Measurements from ENCODE around the gene GINS2.

Gene GINS2

DNA sequence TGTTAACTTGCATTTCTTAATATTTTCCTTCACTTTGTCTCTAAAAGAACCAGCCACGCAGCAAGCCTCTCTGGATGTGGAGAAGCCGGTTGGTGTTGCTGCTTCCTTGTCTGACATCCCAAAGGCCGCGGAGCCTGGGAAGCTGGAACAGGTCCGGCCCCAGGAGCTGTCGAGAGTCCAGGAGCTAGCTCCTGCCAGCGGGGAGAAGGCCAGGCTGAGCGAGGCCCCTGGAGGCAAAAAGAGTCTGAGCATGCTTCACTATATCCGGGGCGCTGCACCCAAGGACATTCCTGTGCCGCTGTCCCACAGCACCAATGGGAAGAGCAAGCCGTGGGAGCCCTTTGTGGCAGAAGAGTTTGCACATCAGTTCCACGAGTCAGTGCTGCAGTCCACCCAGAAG, 22.8 kb downstream of the GINS2 start:
- Histone ChIP-seq H3K9me3 (ENCODE audit: control insufficient read depth, low read length) (no peaks in the 10 kb centered on the region), H3K79me1 (replicated peaks; ENCODE audit: low read length, poor library complexity, severe bottlenecking) (peaks cover 10% of the 10 kb centered on the region), H4K8ac (ENCODE audit: low read length) (no peak overlapping the region), H2AK5ac (ENCODE audit: low read length, severe bottlenecking) (no peak overlapping the region), H3K27ac (ENCODE audit: low read length, poor library complexity, severe bottlenecking) (no peak overlapping the region), H3K36me3 (ENCODE audit: control insufficient read depth in 1 of 2, insufficient read depth in 2 of 2, low read depth in 1 of 2, low read length in 2 of 2) (peaks cover 85 to 97% of the 10 kb centered on the region in 2 experiments), H2AFZ (ENCODE audit: low read depth, low read length) (no peak overlapping the region), H3K4me2 (ENCODE audit: low read length, poor library complexity, severe bottlenecking) (no peak overlapping the region), H4K91ac (ENCODE audit: low read length) (no peak overlapping the region), H3K18ac (ENCODE audit: low read depth in 1 of 2, low read length in 2 of 2) (no peak overlapping the region), H3K14ac (ENCODE audit: low read length in 2 of 2) (no peak overlapping the region), H2BK5ac (ENCODE audit: low read depth, low read length, poor library complexity, severe bottlenecking) (no peak overlapping the region), H3K4me1 (ENCODE audit: control insufficient read depth, insufficient read depth, low read depth, low read length) (peaks cover 4% of the 10 kb centered on the region), H2BK120ac (ENCODE audit: low read depth, low read length) (no peak overlapping the region), H2BK12ac (ENCODE audit: low read length in 2 of 2) (no peak overlapping the region), H3K23ac (ENCODE audit: low read length in 2 of 2) (no peak overlapping the region), H2BK15ac (ENCODE audit: low read depth, poor library complexity, severe bottlenecking) (no peak overlapping the region), H3K9ac (ENCODE audit: low read length) (no peak overlapping the region), H3K4me3 (ENCODE audit: insufficient read depth in 1 of 2, low read depth in 1 of 2, low read length in 2 of 2) (no peak overlapping the region), H3K4ac (ENCODE audit: low read depth in 1 of 2, low read length in 2 of 2) (no peak overlapping the region), H3K27me3 (ENCODE audit: control insufficient read depth in 1 of 2, insufficient read depth in 1 of 2, low read length in 2 of 2) (no peaks in the 10 kb centered on the region)
- no peak for DNase-seq
- WGBS: 96% methylated on average over 13 of the region's 13 CpGs

DNA sequence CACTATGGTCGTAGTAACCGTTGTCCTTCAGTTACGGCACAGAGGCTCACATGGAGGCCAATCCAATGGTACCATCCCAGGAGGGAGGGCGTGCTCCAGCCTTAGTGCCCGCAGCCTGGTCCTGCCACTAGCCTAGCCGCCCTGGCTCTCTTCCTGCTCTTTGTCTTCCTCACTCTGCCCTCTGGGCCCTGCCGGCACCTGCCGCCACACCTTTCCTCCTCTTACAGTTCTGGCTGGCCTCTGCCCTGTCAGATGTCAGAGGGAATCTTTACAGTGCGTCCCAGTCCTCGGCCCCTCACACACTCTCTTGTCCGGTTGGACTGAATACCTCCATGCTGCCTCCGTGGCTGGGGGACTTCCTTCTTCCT, 23.4 kb downstream of the GINS2 start:
- H3K4me3 ChIP-seq (ENCODE audit: insufficient read depth in 1 of 2, low read depth in 1 of 2, low read length in 2 of 2): no peak overlapping the region
- peaks cover 4% of the 10 kb centered on the region for H3K4me1 ChIP-seq (ENCODE audit: control insufficient read depth, insufficient read depth, low read depth, low read length)
- no peak overlapping the region for H4K91ac ChIP-seq (ENCODE audit: low read length)
- H3K4me2 ChIP-seq (ENCODE audit: low read length, poor library complexity, severe bottlenecking): no peak overlapping the region
- H2BK12ac ChIP-seq (ENCODE audit: low read length in 2 of 2): no peak overlapping the region
- H4K8ac ChIP-seq (ENCODE audit: low read length): no peak overlapping the region
- DNase-seq: no peak
- no peak overlapping the region for H3K27ac ChIP-seq (ENCODE audit: low read length, poor library complexity, severe bottlenecking)
- no peak overlapping the region for H3K18ac ChIP-seq (ENCODE audit: low read depth in 1 of 2, low read length in 2 of 2)
- no peak overlapping the region for H2AFZ ChIP-seq (ENCODE audit: low read depth, low read length)
- no peak overlapping the region for H2BK15ac ChIP-seq (ENCODE audit: low read depth, poor library complexity, severe bottlenecking)
- H3K9ac ChIP-seq (ENCODE audit: low read length): no peak overlapping the region
- peaks cover 83 to 91% of the 10 kb centered on the region in 2 experiments for H3K36me3 ChIP-seq (ENCODE audit: control insufficient read depth in 1 of 2, insufficient read depth in 2 of 2, low read depth in 1 of 2, low read length in 2 of 2)
- H2BK120ac ChIP-seq (ENCODE audit: low read depth, low read length): no peak overlapping the region
- 92% methylated on average over 12 of the region's 12 CpGs for WGBS
- no peak overlapping the region for H3K14ac ChIP-seq (ENCODE audit: low read length in 2 of 2)
- H2BK5ac ChIP-seq (ENCODE audit: low read depth, low read length, poor library complexity, severe bottlenecking): no peak overlapping the region
- no peaks in the 10 kb centered on the region for H3K9me3 ChIP-seq (ENCODE audit: control insufficient read depth, low read length)
- no peaks in the 10 kb centered on the region for H3K27me3 ChIP-seq (ENCODE audit: control insufficient read depth in 1 of 2, insufficient read depth in 1 of 2, low read length in 2 of 2)
- H3K23ac ChIP-seq (ENCODE audit: low read length in 2 of 2): no peak overlapping the region
- peaks cover 7% of the 10 kb centered on the region for H3K79me1 ChIP-seq (replicated peaks; ENCODE audit: low read length, poor library complexity, severe bottlenecking)
- no peak overlapping the region for H2AK5ac ChIP-seq (ENCODE audit: low read length, severe bottlenecking)
- H3K4ac ChIP-seq (ENCODE audit: low read depth in 1 of 2, low read length in 2 of 2): no peak overlapping the region

DNA sequence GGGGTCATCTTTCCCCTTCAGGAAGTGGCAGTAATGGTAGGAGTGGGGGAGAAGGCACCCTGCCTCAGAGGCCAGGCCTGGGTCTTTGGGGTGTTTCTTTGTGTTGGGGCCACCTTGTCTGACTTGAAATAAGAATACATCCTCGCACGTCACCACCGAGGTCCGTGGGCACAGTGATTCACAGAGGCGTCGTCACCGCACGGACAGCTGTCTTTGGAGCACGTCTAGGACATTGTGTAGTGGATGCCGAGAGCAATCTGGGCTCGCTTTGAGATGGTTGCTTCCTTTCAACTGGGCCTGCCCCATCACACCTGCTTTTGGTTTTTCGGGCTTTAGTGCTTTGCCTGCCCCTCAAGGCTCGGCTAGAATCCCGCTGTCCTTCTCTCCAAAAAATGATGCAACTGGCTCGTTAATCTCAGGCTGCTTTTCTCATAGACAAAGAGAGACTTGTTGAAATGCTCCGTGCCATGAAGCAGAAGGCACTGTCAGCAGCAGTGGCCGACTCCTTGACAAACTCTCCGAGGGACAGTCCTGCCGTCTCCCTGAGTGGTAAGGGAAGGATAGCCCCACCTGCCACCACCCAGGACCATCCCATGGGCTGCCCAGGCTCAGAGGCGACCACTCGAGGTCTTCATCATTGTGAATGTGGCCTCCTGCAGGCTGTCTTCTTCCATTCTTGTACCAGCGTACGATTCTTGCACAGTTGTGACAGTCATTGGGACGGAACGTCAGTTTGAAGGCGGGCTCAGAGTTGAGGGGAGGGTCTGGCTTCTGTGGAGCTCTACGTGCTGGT, 24.0 kb downstream of the GINS2 start:
- no peak overlapping the region for H3K4ac ChIP-seq (ENCODE audit: low read depth in 1 of 2, low read length in 2 of 2)
- no peak overlapping the region for H3K23ac ChIP-seq (ENCODE audit: low read length in 2 of 2)
- no peaks in the 10 kb centered on the region for H3K9me3 ChIP-seq (ENCODE audit: control insufficient read depth, low read length)
- no peak overlapping the region for H2AK5ac ChIP-seq (ENCODE audit: low read length, severe bottlenecking)
- DNase-seq: no peak
- no peak overlapping the region for H3K4me2 ChIP-seq (ENCODE audit: low read length, poor library complexity, severe bottlenecking)
- H4K91ac ChIP-seq (ENCODE audit: low read length): no peak overlapping the region
- H3K14ac ChIP-seq (ENCODE audit: low read length in 2 of 2): no peak overlapping the region
- no peak overlapping the region for H2BK12ac ChIP-seq (ENCODE audit: low read length in 2 of 2)
- H3K9ac ChIP-seq (ENCODE audit: low read length): no peak overlapping the region
- peaks cover 88% of the 10 kb centered on the region in 2 experiments for H3K36me3 ChIP-seq (ENCODE audit: control insufficient read depth in 1 of 2, insufficient read depth in 2 of 2, low read depth in 1 of 2, low read length in 2 of 2)
- H2AFZ ChIP-seq (ENCODE audit: low read depth, low read length): no peak overlapping the region
- H3K18ac ChIP-seq (ENCODE audit: low read depth in 1 of 2, low read length in 2 of 2): no peak overlapping the region
- H4K8ac ChIP-seq (ENCODE audit: low read length): no peak overlapping the region
- H3K4me1 ChIP-seq (ENCODE audit: control insufficient read depth, insufficient read depth, low read depth, low read length): peaks cover 4% of the 10 kb centered on the region
- peaks cover 9% of the 10 kb centered on the region for H3K79me1 ChIP-seq (replicated peaks; ENCODE audit: low read length, poor library complexity, severe bottlenecking)
- no peak overlapping the region for H2BK120ac ChIP-seq (ENCODE audit: low read depth, low read length)
- no peak overlapping the region for H2BK15ac ChIP-seq (ENCODE audit: low read depth, poor library complexity, severe bottlenecking)
- H3K27me3 ChIP-seq (ENCODE audit: control insufficient read depth in 1 of 2, insufficient read depth in 1 of 2, low read length in 2 of 2): no peaks in the 10 kb centered on the region
- WGBS: 98% methylated on average over 27 of the region's 27 CpGs
- H2BK5ac ChIP-seq (ENCODE audit: low read depth, low read length, poor library complexity, severe bottlenecking): no peak overlapping the region
- no peak overlapping the region for H3K27ac ChIP-seq (ENCODE audit: low read length, poor library complexity, severe bottlenecking)
- no peak overlapping the region for H3K4me3 ChIP-seq (ENCODE audit: insufficient read depth in 1 of 2, low read depth in 1 of 2, low read length in 2 of 2)

DNA sequence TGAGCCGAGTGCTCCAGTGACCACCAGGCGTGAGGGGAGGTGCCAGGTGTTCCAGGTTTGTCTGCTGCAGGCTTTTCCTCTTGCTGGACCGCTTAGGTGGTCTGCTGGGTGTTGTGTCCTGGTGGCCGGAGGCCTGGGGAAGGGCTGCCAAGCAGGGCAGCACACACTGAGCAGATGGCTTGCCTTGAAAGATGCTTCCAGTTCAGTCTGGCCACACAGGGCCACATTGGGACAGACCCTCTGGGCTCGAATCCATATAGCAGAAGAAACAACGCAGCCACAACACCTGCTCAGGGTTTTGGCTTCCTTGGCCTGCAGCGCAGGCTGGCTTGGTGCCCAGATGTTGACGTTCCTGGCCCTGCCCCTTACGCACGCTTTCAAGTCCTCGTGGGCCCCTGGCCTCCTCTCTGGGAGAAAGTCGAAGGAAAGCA, 24.8 kb downstream of the GINS2 start:
- H4K91ac ChIP-seq (ENCODE audit: low read length): no peak overlapping the region
- H3K4me3 ChIP-seq (ENCODE audit: insufficient read depth in 1 of 2, low read depth in 1 of 2, low read length in 2 of 2): no peak overlapping the region
- no peak overlapping the region for H3K23ac ChIP-seq (ENCODE audit: low read length in 2 of 2)
- no peak overlapping the region for H2BK12ac ChIP-seq (ENCODE audit: low read length in 2 of 2)
- H3K4me2 ChIP-seq (ENCODE audit: low read length, poor library complexity, severe bottlenecking): no peak overlapping the region
- no peak overlapping the region for H2AFZ ChIP-seq (ENCODE audit: low read depth, low read length)
- peaks cover 7% of the 10 kb centered on the region for H3K79me1 ChIP-seq (replicated peaks; ENCODE audit: low read length, poor library complexity, severe bottlenecking)
- 98% methylated on average over 12 of the region's 12 CpGs for WGBS
- H2BK5ac ChIP-seq (ENCODE audit: low read depth, low read length, poor library complexity, severe bottlenecking): no peak overlapping the region
- H3K9ac ChIP-seq (ENCODE audit: low read length): no peak overlapping the region
- H3K18ac ChIP-seq (ENCODE audit: low read depth in 1 of 2, low read length in 2 of 2): no peak overlapping the region
- H3K27ac ChIP-seq (ENCODE audit: low read length, poor library complexity, severe bottlenecking): no peak overlapping the region
- DNase-seq: no peak
- H3K14ac ChIP-seq (ENCODE audit: low read length in 2 of 2): no peak overlapping the region
- H3K4me1 ChIP-seq (ENCODE audit: control insufficient read depth, insufficient read depth, low read depth, low read length): peaks cover 4% of the 10 kb centered on the region
- no peak overlapping the region for H2BK120ac ChIP-seq (ENCODE audit: low read depth, low read length)
- H2AK5ac ChIP-seq (ENCODE audit: low read length, severe bottlenecking): no peak overlapping the region
- no peaks in the 10 kb centered on the region for H3K9me3 ChIP-seq (ENCODE audit: control insufficient read depth, low read length)
- no peak overlapping the region for H3K4ac ChIP-seq (ENCODE audit: low read depth in 1 of 2, low read length in 2 of 2)
- H4K8ac ChIP-seq (ENCODE audit: low read length): no peak overlapping the region
- no peaks in the 10 kb centered on the region for H3K27me3 ChIP-seq (ENCODE audit: control insufficient read depth in 1 of 2, insufficient read depth in 1 of 2, low read length in 2 of 2)
- no peak overlapping the region for H2BK15ac ChIP-seq (ENCODE audit: low read depth, poor library complexity, severe bottlenecking)
- H3K36me3 ChIP-seq (ENCODE audit: control insufficient read depth in 1 of 2, insufficient read depth in 2 of 2, low read depth in 1 of 2, low read length in 2 of 2): peaks cover 86 to 90% of the 10 kb centered on the region in 2 experiments
